ENCODE measurements around the gene ETV5. TPM values are rescaled to one million over a fixed set of nuclear protein-coding genes. Genes with fewer than 3 reads are reported as not detected.

ETV5 gene
- total RNA-seq, 2 donors from 2014 or later, result 15.1 to 26.0 TPM

DNA sequence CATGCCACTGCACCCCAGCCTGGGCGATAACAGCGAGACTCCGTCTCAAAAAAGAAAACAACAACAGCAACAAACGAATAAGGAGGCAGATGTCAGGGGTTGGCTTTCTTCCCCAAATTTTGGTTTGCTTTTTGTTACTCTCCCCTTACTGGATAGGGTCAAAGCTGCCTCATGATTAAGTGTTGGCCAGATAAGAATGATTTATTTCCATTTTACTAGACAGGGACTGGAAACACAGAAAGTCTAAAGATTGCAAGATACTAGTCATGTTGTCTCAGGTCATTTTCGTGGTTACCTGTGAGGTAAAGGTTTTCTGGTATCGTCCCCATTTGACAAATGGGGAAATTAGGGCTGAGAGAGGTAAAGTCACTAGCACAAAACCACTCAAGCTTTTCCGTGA lies 18.6 kb upstream of the ETV5 start:
- intact Hi-C loops (cut with DNase I), result no loop called here
- no peak for DNase-seq (ENCODE audit: low spot score)

DNA sequence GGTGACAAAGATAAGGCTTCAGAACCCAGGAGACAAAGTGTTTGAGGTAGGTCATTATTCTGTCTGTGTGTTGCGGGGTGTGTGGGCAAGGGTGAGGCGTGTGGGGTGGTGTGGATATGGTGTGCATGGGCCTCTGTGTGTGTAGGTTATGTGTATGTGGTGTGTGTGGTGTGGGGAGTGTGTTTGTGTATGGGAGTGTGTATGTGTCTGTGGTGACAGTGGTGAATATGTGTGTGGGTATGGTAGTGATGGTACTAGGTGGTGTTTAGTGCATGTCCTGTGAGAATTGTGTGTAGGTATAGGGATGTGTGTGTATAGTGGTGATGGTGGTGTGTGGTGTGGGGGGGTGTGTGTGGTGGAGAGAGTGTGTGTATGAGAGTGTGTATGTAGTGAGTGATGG lies 16.2 kb upstream of the ETV5 start:
- intact Hi-C loops (cut with DNase I), result no loop called here
- DNase-seq (ENCODE audit: low spot score), result no peak

DNA sequence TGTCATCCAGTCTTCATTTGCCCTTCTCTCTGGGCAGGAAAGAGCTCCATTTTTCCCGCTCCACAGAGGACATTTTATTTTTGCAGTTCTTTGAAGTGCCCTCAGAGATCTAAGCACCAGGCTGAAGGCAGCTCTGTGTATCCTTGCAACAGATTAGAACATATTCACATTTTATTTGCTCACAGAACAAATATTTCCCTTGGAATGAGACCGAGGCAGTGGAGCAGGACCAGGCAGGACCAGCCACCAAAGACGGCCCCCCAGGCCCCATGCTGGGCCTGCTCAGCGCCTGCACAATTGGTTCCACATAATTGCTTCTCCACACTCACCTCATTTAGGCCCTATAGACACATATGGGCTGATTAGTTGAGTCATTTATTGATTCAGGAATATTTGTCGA lies 15.7 kb upstream of the ETV5 start:
- intact Hi-C loops (cut with DNase I), result no loop called here
- no peak for DNase-seq (ENCODE audit: low spot score)

DNA sequence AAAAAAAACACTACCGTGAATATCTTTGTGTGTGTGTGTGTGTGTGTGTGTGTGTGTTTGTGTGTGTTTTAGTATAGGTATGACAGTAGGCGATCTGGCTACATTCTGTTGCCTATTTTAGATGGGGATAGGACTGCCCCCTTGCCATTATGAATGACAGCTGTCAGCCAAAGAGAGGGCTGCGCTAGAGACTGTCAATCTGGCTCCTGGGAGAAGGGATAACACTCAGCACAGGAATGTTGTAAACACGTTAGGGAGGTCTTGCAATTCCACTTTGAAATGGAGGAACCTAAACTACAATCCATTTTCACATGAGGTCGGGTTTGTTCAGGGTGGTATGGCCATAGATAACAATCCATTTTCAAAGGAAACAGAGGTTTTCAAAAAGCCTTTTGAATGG lies 14.1 kb upstream of the ETV5 start:
- no peak for DNase-seq (ENCODE audit: low spot score)
- intact Hi-C loops (cut with DNase I), result no loop called here

DNA sequence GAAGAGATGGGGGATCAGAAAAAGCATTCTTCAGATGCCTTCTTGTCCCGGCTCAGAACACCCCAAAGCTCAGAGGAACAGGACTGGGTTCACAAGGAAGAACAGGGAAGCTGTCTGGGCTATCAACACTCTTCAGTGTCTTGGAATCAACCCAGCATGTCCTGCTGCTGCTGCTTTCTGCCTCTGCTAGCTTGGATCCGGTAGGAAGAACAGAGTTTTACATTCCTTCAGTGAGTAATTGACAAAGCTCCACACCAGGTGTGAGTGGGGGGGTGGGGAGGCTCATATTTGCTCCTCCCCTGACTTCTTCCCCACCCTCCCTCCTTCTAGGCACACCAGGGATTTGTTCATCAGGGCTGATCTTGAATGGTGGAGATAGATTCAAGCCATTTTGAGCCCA lies 13.1 kb upstream of the ETV5 start:
- intact Hi-C loops (cut with DNase I), result no loop called here

DNA sequence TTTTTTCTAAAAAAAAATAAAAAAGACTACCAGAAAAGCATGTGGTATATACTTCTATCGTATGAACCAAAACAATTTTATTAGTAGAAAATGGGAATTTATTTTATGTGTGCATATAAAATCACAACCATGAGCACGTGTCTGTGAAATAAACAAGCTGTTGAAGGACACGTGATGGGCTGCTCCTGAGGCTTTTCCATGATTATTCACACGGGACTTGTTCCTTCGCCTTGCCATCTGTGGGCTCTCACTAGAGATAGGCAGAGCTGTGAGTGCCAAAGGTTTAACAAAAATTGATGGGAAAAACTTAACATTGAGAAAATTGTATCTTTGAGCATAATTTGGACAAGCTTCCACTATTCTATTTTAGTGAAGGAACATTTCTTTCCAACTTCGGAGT lies 12.4 kb upstream of the ETV5 start:
- no peak for DNase-seq (ENCODE audit: low spot score)
- intact Hi-C loops (cut with DNase I), result no loop called here

More for the DNA sequence above, 13.1 kb upstream of the ETV5 start:
- no peak for DNase-seq (ENCODE audit: low spot score)

DNA sequence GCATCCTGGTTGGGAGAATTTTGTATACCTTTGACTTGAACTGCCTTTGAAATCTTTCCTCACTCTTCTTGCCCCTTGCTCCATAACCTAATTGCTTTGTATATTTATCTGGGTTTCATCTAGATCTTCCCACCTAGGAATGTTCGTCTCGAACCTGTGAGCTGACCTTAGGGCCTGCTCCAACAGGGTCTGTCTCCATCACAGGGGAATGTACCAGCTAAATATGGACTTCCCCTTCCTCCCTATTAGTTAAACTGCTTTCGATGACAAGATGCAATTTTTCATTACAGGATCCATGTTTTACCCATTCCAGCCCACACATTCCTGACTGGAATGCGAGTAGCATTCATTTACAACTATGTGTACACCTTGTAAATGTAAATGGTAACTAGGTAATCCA lies 10.6 kb upstream of the ETV5 start:
- DNase-seq (ENCODE audit: low spot score), result no peak
- intact Hi-C loops (cut with DNase I), result no loop called here

DNA sequence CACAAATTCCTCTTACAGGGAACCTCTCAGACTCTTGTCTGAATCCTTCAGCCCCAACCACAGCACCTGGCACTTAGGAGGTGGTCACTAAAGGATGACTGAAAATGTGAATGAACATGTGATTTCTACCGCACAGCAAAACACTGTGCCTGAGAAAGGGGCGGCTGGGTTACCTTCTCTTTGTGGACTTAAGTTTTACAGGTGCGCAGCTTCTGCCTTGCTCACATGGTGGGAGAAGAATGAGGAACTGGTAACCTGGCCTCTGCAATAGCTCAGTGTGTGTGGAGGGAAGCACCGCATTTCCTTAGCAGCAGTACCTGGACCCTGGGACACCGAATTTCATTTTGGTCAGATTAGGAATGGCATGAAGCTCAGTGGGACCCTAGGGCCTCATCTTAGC lies 9.8 kb upstream of the ETV5 start:
- intact Hi-C loops (cut with DNase I), result no loop called here
- DNase-seq (ENCODE audit: low spot score), result no peak

DNA sequence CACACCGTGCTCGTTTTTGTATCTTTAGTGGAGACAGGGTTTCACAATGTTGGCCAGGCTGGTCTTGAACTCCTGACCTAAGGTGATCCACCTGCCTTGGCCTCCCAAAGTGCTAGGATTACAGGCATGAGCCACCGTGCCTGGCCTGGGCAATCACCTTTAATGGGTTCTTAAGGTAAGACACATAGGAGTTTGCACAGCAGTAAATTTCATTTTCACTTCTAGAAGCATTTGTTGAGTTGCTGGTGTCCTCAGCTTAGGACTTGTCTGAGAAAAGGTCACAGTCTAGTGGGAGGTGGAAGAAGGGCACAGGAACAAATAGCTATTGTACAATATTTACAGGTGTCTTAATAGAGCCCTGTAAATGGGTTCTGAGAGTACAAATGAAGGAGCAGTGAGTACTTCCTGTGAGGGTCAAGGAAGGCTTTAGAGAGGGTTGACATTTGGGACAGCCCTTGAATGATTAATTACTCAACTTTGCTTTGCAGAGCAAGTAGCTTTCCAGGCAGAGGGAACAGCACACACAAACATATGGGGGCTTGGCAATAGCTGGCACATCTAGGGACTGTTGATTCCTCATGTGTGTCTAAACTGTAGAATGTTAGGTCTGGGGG lies 8.7 kb upstream of the ETV5 start:
- DNase-seq (ENCODE audit: low spot score), result no peak
- intact Hi-C loops (cut with DNase I), result no loop called here

DNA sequence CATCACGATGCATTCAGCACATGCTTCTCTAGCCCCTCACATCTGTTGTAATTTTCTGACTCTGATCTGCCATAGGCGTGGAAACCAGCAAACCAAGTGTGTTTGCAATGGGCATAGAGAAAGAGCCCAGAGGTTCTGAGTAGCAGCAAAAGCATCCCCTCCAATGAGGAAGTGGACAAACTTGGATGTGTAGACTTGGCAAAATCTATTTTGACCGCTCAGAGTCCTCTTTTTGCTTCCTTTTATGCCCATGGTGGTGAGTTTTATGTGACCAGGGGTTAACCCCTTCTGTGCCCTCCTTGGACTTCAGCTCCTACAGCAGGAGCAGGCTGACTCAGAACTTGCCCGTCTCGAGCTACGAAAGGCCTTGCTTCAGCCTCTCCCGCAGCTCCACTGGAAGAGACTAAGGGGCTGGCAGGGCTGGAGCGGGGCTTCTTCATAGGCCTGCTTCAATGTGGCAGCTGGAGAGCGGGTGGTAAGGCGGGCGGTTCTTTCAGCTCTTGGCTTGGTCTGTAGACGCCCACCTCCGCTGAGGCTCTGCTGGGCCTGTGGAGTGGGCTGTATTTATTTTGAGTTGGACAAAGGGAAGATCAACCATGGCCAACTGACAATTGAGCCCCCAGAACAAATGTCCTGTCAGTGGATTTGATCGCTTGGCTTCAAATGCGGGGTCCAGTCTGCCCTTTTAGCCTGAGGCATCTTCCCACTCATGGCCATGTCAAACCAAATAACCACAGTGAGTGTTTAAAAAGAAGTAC lies 6.5 kb upstream of the ETV5 start:
- intact Hi-C loops (cut with DNase I), result no loop called here
- no peak for DNase-seq (ENCODE audit: low spot score)

DNA sequence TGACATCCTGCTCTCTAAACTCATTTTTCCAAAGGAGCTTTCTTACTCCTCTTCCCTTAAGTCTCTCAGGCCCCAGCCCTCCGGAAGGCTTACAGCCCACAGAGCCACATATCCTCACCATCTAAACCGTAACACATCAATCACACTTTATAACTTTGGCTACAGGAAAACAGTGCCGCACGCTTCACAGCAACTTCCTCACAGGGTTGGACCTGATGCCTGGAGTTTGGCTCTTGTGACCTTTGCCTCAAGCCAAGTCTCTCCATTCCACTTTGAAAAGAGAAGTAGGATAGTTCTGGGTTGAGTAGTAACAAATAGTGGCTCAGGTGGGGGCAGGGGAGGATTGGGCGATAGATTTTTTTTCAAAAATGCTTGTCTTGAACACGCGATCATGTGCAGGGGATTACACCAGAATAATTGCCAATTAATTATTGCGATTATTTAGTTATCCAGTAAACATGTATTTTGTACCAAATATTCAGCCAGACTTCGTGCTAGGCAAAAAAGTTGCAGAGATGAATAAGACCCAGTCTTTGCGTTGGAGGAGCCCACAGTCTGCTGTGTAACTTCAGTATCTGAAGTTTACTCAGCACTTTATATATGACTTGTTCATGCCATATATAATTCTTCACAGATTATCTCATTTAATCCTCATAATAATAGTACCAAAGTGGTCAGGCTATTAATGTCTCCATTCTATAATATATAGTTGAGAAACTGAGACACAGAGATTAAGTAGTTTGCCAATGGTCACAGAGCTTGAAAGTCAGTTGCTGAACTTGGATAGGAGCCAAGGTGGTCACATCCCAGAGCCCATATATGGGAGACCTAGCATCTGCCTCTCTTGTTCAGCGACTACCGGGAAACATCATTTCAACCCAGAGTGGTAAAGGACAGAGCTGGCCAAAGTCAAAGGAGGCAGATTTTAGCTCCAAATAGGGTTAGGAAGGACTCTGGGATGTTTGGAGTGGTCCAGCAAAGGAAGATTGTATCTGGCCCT lies 2.4 kb upstream of the ETV5 start:
- DNase-seq (ENCODE audit: low spot score), result no peak
- intact Hi-C loops (cut with DNase I), result no loop called here

DNA sequence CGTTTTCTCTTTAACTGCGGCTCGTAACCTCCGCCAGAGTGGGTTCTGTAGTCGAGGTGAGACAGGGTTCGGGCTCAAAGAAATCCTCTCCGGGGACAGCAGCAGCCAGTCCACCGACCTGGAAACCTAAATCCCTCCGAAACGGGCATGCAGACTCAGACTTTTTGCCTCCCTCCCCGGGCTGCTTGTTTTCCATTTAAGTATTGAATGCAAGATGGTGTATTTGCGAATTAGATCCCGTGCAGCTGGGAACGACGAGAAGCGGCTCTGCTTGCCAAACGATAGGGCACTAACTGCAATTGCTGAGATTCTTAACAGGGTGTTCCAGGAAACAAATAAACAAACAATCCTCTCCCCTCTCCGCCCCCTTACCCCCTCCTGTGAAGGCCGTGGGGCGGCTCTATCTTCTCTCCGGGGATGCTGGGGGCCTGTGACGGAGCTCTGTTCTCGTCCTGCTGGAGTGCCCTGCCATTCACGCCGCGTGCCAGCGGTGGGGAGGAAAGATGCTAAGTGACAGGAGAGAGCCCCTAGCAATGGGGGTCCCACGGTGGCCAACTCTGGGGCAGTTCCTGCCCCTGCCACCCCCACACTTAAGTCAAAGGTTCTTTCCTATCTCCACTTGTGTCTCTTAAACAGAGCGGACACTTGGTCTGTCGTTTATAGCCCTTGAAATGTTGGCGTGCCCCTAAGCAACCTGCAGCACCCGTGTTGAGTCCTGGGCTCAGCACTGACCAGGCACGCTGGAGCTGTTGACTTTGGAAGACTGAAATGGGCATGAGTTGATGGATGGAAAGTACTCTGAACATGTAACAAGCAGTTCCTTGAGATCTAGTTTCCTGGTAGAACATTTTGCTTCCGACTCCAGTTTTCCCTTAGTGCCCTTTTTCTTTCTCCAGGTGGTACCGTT lies 1.3 kb upstream of the ETV5 start:
- DNase-seq (ENCODE audit: low spot score), result peak; percentile 82
- intact Hi-C loops (cut with DNase I), result no loop called here

DNA sequence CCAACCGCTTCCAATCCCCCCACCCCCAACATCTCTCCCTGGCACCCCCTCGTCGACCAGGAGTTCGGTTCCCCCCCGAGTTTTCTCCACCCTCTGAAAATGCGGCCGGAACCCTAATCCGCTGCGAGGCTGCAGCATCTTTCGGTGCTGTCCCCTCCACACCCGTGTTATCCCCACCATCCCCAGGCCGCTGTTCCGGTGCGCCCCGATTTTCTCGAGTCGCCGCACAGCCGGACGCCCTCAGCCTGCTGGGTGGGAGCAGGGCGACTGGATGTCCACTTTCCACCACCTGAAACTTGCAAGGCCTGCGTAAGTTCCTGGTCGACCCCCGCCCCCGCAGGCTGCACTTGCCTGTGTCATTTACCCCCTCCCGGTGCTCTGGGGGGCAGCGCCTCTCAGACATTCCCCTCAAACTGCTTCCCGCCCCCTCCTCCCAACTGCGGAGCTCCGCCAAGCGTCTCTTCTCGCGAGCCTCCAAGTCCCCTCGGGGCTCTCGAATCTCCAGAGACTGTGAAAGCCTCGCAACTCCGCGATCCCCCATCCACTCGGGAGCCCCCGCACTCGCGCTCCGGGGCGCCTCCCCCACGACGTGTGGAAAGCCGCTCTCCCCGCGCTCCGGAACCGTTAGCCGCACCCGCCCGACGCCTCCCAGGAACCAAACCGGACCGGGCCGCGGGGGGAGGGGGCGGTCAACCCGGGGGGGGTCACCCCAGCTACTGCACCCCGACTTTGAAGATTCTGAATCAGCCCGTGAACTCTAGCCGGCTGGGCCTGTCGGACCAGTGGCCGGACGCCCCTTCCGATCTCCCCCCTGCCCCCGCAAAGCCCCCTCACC lies 566 bp downstream of the ETV5 start:
- intact Hi-C loops (cut with DNase I), result no loop called here
- DNase-seq (ENCODE audit: low spot score), result peak; percentile 86

DNA sequence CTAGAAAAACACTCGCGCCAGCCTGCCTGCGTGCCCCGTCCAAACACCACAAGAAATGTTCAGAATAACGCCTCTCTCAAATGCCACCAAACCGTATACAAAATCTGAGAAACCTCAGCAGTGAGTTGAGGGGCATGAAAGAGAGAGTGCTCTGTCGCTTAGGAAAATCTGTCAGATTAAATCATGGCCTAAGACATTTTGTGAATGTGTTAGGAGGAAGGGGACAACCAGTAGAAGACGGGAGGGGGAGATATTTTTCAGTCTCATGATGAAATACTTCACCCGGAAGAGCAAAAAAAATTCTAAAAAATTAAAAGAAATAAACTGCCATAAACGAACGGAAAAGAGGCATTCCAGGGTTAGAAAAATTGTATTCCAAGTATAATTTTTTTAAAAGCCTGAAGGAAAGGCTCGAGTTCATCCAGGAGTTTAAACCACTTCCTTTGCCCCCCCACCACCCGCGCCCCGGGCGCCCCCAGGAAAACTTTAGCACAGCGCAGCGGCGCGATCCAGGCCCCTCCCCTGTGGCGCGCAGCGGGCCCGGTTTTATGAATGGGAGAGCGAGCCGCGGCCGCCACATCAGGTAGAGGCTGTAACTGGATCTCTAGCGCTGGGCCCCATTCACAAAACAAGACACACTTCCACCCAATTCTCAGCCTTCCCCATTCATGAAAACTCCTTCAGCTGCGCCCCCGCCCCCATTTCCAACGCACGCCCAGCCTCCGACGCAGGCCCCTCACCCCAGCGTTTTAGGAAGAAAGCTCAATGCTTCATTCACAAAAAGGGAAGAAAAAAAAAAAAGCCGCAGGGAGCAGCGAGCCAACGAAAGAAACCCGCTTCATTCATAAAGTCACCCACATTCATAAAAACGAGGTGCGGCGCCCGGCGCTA lies 1.4 kb downstream of the ETV5 start:
- DNase-seq (ENCODE audit: low spot score), result peak; percentile 90
- intact Hi-C loops (cut with DNase I), result no loop called here

DNA sequence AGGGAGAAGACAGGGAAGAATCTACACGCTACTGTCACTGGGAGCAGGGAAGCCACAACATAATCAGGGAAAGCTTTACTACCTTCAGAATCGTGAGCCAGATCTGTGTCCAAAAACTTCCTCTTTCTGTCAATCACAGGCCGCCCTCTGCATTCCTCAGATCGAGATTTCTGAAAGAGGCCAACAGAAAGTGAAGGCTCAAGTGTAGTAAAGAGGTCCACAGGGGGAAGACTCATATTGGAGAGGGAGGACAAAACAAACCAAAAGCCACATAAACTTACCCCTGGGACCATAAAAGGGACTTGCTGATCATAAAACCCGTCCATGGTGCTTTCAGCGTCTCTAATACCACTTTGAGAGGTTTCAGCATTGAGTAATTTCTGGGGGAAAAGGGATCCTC lies 3.3 kb downstream of the ETV5 start:
- intact Hi-C loops (cut with DNase I), result no loop called here
- no peak for DNase-seq (ENCODE audit: low spot score)

DNA sequence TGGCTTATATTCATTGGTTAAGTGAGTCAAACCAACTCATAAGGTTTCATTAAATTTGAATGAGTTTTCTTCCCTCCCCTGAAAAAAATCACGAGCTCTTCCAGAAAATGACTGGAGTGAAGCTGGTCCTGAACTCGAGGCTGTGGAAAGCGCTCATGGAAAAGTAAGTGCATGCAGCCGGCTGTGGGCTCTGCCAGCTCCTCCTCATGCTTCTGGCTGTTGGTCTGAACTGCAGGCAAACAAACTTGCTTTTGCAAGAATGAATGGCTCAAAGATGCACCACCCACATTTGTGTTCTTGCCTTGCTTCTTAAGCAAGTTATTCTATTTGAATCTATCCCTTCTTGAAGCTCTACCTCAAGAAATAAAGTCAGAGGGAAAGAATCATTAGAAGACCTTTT lies 6.2 kb downstream of the ETV5 start:
- intact Hi-C loops (cut with DNase I), result no loop called here
- peak; percentile 81 for DNase-seq (ENCODE audit: low spot score)

DNA sequence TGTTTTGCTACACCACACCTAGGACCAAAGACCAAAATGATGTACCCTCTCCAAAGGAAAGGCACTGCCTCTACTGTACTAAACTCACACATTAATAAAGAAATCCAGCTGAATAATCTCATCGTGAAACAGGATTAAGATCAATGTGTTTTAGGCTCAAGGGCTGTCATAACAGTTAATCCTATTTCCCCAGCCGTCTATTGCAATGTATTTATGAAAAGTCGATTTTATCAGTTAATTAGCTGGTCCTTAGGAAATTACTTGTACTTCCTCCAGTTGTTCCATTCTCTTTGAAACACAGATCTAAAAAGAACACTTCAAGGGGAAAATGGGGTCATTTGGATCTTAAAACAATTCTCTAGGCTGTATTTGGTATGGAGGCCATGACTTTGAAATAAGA lies 8.5 kb downstream of the ETV5 start:
- intact Hi-C loops (cut with DNase I), result no loop called here

More for the DNA sequence above, 8.5 kb downstream of the ETV5 start:
- DNase-seq (ENCODE audit: low spot score), result no peak

Data from posterior vena cava (tissue), 2 donors.